Mesendoderm (in vitro differentiated cells): ENCODE measurements around the gene PRPF40A.

Source experiments
- DNase-seq: peaks from one replicate; pipeline ENCODE4 v3.0.0; 2013
- H2AK5ac ChIP-seq: 2 replicates; pipeline ENCODE4 v1.6.1; 2013; ENCODE audit warnings: low read length, inconsistent platforms
- H2BK120ac ChIP-seq: 2 replicates; pipeline ENCODE4 v1.6.1; 2013; ENCODE audit warnings: low read depth, mild to moderate bottlenecking, low read length, moderate library complexity, mixed read lengths
- H2BK15ac ChIP-seq: replicated peaks from 2 replicates; pipeline ENCODE4 v1.6.1; 2013; ENCODE audit warnings: low read depth, mild to moderate bottlenecking, moderate library complexity
- H2BK5ac ChIP-seq: 2 replicates; pipeline ENCODE4 v1.6.1; 2013; ENCODE audit warnings: low read length, inconsistent platforms
- H3K18ac ChIP-seq: 2 replicates; pipeline ENCODE4 v1.6.1; 2013; ENCODE audit warnings: mild to moderate bottlenecking, low read length, mixed read lengths
- H3K23ac ChIP-seq: one replicate; pipeline ENCODE4 v1.6.1; 2013; ENCODE audit warnings: low read length
- H3K27ac ChIP-seq: 2 replicates; pipeline ENCODE4 v1.5.1; 2013; ENCODE audit warnings: low read depth, mild to moderate bottlenecking, inconsistent platforms, low read length, moderate library complexity
- H3K27me3 ChIP-seq: 2 replicates; pipeline ENCODE4 v1.6.1; 2013; ENCODE audit warnings: low read length, control low read depth, mild to moderate bottlenecking, inconsistent platforms; ENCODE audit not compliant: insufficient read depth, poor library complexity
- H3K36me3 ChIP-seq: 2 replicates; pipeline ENCODE4 v1.6.1; 2013; ENCODE audit warnings: low read length, inconsistent platforms; ENCODE audit not compliant: control insufficient read depth, insufficient read depth
- H3K4ac ChIP-seq: one replicate; pipeline ENCODE4 v1.6.1; 2013; ENCODE audit warnings: low read depth, mild to moderate bottlenecking, low read length, moderate library complexity
- H3K4me1 ChIP-seq: 2 replicates; pipeline ENCODE4 v1.6.1; 2013; ENCODE audit warnings: low read depth, low read length, inconsistent platforms; ENCODE audit not compliant: control insufficient read depth
- H3K4me2 ChIP-seq: 2 replicates; pipeline ENCODE4 v1.6.1; 2013; ENCODE audit warnings: low read length
- H3K4me3 ChIP-seq: 2 replicates; pipeline ENCODE4 v1.5.1; 2013; ENCODE audit warnings: mild to moderate bottlenecking, low read length
- H3K56ac ChIP-seq: one replicate; pipeline ENCODE4 v1.6.1; 2013; ENCODE audit warnings: low read length
- H3K79me1 ChIP-seq: 2 replicates; pipeline ENCODE4 v1.6.1; 2013; ENCODE audit warnings: low read length, inconsistent platforms
- H3K79me2 ChIP-seq: 2 replicates; pipeline ENCODE4 v1.6.1; 2013; ENCODE audit warnings: mild to moderate bottlenecking, low read length; ENCODE audit not compliant: control insufficient read depth, insufficient read depth
- H3K9ac ChIP-seq: 2 replicates; pipeline ENCODE4 v1.6.1; 2013; ENCODE audit warnings: low read length, inconsistent platforms
- H4K5ac ChIP-seq: one replicate; pipeline ENCODE4 v1.6.1; 2013; ENCODE audit warnings: low read length
- H4K8ac ChIP-seq: one replicate; pipeline ENCODE4 v1.6.1; 2013; ENCODE audit warnings: low read depth, mild to moderate bottlenecking, control low read depth, low read length, moderate library complexity
- WGBS: extraction: QIAGEN DNeasy Blood & Tissue Kit; methylation state at CpG from one replicate; pipeline ENCODE4 v1.1.7; 2013; ENCODE audit warnings: low lambda C conversion rate, missing lambda C conversion rate; ENCODE audit not compliant: insufficient coverage; ENCODE audit errors: extremely low coverage; 5-methylcytosine and 5-hydroxymethylcytosine counted together

PRPF40A gene

GRCh38 chr2:152617456-152618192, 99.6 kb downstream of the PRPF40A start:
- Histone ChIP-seq H3K4me1 (no peaks in the 10 kb centered on the region), H2BK120ac (no peak overlapping the region), H3K56ac (no peak overlapping the region), H3K79me2 (no peaks in the 10 kb centered on the region), H3K4ac (no peak overlapping the region), H4K8ac (no peak overlapping the region), H3K4me3 (no peak overlapping the region), H2BK5ac (no peak overlapping the region), H2AK5ac (no peak overlapping the region), H3K27ac (no peak overlapping the region), H3K27me3 (no peaks in the 10 kb centered on the region), H3K36me3 (peaks cover 5% of the 10 kb centered on the region), H3K18ac (no peak overlapping the region), H2BK15ac (no peak overlapping the region), H4K5ac (no peak overlapping the region), H3K79me1 (no peaks in the 10 kb centered on the region), H3K9ac (no peak overlapping the region), H3K23ac (no peak overlapping the region), H3K4me2 (no peak overlapping the region)
- DNase-seq = no peak
- WGBS = no CpG with 5 or more reads among the region's 4 CpGs

DNA sequence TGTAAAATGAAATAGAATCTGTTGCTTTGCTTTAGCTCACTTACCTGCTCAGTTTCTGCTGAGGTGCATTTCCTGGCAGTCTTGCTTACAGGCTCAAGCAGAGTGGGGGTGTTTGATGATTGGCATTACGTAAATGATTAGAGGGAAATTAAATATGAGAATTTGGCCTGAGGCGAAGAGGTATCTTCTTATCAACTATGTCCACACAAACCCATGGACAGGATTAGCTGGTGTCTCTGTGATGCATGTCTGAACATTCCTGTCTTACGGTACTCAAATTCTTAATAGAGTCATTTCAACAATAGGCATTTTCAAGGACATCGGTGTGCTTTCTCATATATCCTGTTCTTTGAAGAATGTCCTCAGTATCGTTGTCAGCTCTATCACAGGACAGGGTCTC, 102.1 kb downstream of the PRPF40A start:
- H3K18ac ChIP-seq = no peak overlapping the region
- WGBS = no CpG with 5 or more reads among the region's 5 CpGs

GRCh38 chr2:152613235-152613634, 104.0 kb downstream of the PRPF40A start:
- H3K4me3 ChIP-seq = no peak overlapping the region
- no peak overlapping the region for H2BK15ac ChIP-seq
- no peak overlapping the region for H3K18ac ChIP-seq
- no peak overlapping the region for H2AK5ac ChIP-seq
- H3K4me1 ChIP-seq = no peaks in the 10 kb centered on the region
- no peaks in the 10 kb centered on the region for H3K79me1 ChIP-seq
- H4K5ac ChIP-seq = no peak overlapping the region
- no peak overlapping the region for H3K27ac ChIP-seq
- H2BK5ac ChIP-seq = no peak overlapping the region
- H4K8ac ChIP-seq = no peak overlapping the region
- WGBS = no CpG with 5 or more reads among the region's 2 CpGs
- H2BK120ac ChIP-seq = no peak overlapping the region
- H3K9ac ChIP-seq = no peak overlapping the region
- no peaks in the 10 kb centered on the region for H3K79me2 ChIP-seq
- H3K56ac ChIP-seq = no peak overlapping the region
- H3K23ac ChIP-seq = no peak overlapping the region
- H3K4ac ChIP-seq = no peak overlapping the region
- no peak for DNase-seq
- no peaks in the 10 kb centered on the region for H3K27me3 ChIP-seq
- H3K36me3 ChIP-seq = peaks cover 2% of the 10 kb centered on the region
- no peak overlapping the region for H3K4me2 ChIP-seq

More for the DNA sequence above, 102.1 kb downstream of the PRPF40A start:
- Histone ChIP-seq H2AK5ac (no peak overlapping the region), H3K79me1 (no peaks in the 10 kb centered on the region), H3K56ac (no peak overlapping the region), H3K27me3 (no peaks in the 10 kb centered on the region), H3K27ac (no peak overlapping the region), H3K9ac (no peak overlapping the region), H4K5ac (no peak overlapping the region), H3K4me3 (no peak overlapping the region), H3K4ac (no peak overlapping the region), H3K23ac (no peak overlapping the region), H2BK15ac (no peak overlapping the region), H3K79me2 (no peaks in the 10 kb centered on the region), H3K36me3 (peaks cover 5% of the 10 kb centered on the region), H4K8ac (no peak overlapping the region), H2BK5ac (no peak overlapping the region), H3K4me1 (no peaks in the 10 kb centered on the region), H2BK120ac (no peak overlapping the region), H3K4me2 (no peak overlapping the region)
- DNase-seq = no peak

DNA sequence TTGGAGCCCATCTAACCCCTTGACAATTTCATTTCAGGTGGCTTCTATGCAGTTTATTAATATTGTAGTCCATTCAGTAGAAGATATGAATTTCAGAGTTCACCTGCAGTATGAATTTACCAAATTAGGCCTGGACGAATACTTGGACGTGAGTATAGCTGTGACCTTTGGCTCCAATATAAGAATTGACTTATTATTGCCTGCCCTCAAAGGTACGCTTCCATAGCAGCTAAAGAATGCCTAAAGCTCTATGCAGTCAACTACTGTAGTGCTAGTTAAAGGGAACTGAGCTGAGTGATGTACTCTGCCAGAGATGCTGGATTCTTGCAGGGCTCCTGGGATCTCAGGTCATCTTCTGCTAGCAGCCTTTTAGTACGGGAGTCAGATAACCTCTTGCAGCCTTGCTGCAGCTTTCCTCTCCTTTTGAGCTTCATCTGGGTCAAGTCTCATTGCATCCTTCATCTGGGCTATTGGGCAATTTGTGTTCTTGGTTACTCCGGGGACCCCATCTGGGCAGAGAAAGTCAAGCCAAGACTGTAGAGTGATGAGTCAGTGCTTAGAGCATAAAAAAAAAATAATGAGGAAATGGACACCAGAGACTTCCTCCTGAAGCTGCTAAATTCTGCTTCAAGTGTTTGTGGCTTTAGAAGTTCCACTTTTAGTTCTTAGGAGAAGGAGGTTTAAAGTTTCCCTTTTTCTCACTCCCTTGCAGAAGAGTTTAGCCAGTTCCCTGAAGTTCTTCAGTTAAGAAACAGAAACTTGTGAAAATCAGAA, 105.6 kb downstream of the PRPF40A start:
- H3K79me1 ChIP-seq = no peaks in the 10 kb centered on the region
- H3K27ac ChIP-seq = no peak overlapping the region
- H4K8ac ChIP-seq = peak overlapping the region; percentile 28
- no CpG with 5 or more reads among the region's 5 CpGs for WGBS
- H2BK120ac ChIP-seq = no peak overlapping the region
- H3K18ac ChIP-seq = no peak overlapping the region
- H2AK5ac ChIP-seq = no peak overlapping the region
- H3K23ac ChIP-seq = no peak overlapping the region
- peak; percentile 25 for DNase-seq
- no peak overlapping the region for H3K4me3 ChIP-seq
- no peaks in the 10 kb centered on the region for H3K4me1 ChIP-seq
- no peak overlapping the region for H3K4me2 ChIP-seq
- H3K9ac ChIP-seq = no peak overlapping the region
- H3K4ac ChIP-seq = no peak overlapping the region
- no peaks in the 10 kb centered on the region for H3K36me3 ChIP-seq
- no peaks in the 10 kb centered on the region for H3K27me3 ChIP-seq
- no peak overlapping the region for H2BK5ac ChIP-seq
- H2BK15ac ChIP-seq = no peak overlapping the region
- no peak overlapping the region for H4K5ac ChIP-seq
- no peaks in the 10 kb centered on the region for H3K79me2 ChIP-seq
- no peak overlapping the region for H3K56ac ChIP-seq

- Histone ChIP-seq H3K9ac (no peak overlapping the region), H3K79me2 (no peaks in the 10 kb centered on the region), H3K27ac (no peak overlapping the region), H3K79me1 (no peaks in the 10 kb centered on the region), H3K4ac (no peak overlapping the region), H3K18ac (no peak overlapping the region), H3K4me1 (no peaks in the 10 kb centered on the region), H2BK15ac (no peak overlapping the region), H2AK5ac (no peak overlapping the region), H4K8ac (no peak overlapping the region), H4K5ac (no peak overlapping the region), H3K56ac (no peak overlapping the region), H3K36me3 (no peaks in the 10 kb centered on the region), H2BK5ac (no peak overlapping the region), H3K4me3 (no peak overlapping the region), H2BK120ac (no peak overlapping the region), H3K27me3 (no peaks in the 10 kb centered on the region), H3K4me2 (no peak overlapping the region), H3K23ac (no peak overlapping the region)
- WGBS = no CpG with 5 or more reads among the region's 1 CpG
- DNase-seq = no peak
These were observed 107.6 kb downstream of the PRPF40A start for GRCh38 chr2:152609699-152610098.
